Stimulated activated CD4-positive, alpha-beta T cell treated with anti-CD3 and anti-CD28 coated beads, Interleukin-1b, Interleukin-23, amount 100 ng/mL, for 24 hours (primary cell): ENCODE data around the gene TEX19.
"Not testable (repeated sequence)": the region's sequence is repeated elsewhere in the genome, so short reads cannot be mapped to it uniquely, and the experiment has no call there.

ENCODE experiments used
- DNase-seq, 4 experiments: peaks; one replicate each; pipeline ENCODE4 v3.0.0-alpha.2; 2020; ENCODE audit warnings: low read depth in 4 of 4, low spot score in 1 of 4

TEX19 gene

DNA sequence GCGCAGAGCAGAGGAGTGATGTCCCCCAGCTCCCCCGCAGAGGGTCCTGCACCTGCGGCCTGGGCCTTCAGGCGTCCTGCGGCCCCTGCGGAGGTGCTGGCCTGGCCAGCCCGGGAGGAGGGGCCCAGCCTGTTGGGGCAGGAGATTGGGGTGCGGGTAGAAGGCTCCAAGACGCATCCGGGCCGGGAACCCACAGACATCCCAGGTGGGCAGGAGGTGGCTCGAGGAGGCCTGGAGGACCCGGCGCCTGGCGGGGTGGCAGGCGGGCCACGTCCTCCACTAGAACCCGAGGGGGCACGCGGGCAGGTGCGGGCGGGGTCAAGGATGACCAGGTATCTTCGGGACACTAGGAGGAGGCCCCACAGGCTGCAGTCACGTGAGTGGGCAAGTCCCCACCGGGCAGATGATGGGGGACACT is 24.8 kb upstream of the TEX19 start:
- no peak for DNase-seq

- DNase-seq, result no peak
Measured at GRCh38 chr17:82334622-82335394, 24.2 kb upstream of the TEX19 start.

GRCh38 chr17:82338858-82339633 is 20.0 kb upstream of the TEX19 start:
- no peak for DNase-seq

- DNase-seq, result no peak
Measured at GRCh38 chr17:82339634-82340580, 19.1 kb upstream of the TEX19 start.

- no peak for DNase-seq
Measured at GRCh38 chr17:82342361-82343079, 16.5 kb upstream of the TEX19 start.

DNA sequence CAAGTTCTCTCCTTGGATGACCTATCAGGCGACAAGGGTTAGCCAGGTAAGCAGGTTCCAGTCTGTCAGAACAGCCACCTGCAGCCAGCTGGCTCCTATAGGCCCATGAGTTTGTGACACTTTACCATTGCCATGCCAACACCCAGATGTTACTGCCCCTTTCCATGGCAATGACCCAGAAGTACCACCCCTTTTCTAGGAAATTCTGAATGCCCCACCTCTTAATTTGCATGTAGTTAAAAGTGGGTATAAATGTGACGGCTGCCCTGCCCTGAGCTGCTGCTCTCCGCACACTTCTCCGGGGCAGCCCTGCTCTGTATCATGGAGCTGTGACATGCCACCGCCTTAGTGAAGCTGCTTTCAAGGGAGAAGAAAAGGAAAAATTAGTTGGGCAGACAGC is 15.5 kb upstream of the TEX19 start:
- DNase-seq, result no peak

GRCh38 chr17:82344175-82344907 is 14.7 kb upstream of the TEX19 start:
- DNase-seq, result no peak

DNA sequence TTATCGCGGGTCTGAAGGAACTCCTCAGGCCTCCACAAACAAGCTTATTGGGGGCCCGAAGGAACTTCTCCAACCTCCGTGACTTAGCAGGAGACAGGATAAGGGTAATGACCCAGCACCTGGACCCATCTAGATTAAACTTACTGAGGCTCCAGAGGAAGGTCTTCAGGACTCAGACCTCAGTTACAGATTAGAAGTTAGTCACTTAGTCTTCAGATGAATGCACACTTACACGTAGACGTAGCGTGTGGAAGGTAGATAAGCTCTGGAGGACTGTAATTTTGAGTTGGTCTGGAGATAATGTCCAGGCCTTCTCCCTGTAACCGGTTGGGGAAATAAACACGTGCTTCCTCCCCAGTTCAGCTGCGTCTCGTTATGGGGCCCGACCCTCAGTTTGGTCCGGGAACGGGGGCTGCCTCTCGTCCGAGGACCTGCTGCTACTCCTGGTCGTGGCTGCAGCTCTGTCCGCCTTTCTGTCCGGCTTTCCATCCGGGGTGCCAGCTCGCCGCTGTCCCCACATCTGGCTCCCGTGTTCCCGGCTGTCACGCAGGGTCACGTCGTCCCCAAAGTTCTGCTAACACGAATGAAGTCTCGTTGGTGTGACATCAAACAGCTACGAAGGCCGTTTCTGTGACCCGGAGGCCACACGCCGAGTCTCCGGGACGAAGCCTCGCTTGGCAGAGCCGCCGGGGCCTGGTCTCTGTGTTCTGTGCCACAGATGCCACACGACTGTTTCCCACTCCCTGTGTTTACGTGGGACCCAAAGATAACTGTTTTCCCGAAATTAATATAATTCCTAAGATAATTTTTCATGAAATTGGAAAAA is 13.7 kb upstream of the TEX19 start:
- no peak for DNase-seq

DNA sequence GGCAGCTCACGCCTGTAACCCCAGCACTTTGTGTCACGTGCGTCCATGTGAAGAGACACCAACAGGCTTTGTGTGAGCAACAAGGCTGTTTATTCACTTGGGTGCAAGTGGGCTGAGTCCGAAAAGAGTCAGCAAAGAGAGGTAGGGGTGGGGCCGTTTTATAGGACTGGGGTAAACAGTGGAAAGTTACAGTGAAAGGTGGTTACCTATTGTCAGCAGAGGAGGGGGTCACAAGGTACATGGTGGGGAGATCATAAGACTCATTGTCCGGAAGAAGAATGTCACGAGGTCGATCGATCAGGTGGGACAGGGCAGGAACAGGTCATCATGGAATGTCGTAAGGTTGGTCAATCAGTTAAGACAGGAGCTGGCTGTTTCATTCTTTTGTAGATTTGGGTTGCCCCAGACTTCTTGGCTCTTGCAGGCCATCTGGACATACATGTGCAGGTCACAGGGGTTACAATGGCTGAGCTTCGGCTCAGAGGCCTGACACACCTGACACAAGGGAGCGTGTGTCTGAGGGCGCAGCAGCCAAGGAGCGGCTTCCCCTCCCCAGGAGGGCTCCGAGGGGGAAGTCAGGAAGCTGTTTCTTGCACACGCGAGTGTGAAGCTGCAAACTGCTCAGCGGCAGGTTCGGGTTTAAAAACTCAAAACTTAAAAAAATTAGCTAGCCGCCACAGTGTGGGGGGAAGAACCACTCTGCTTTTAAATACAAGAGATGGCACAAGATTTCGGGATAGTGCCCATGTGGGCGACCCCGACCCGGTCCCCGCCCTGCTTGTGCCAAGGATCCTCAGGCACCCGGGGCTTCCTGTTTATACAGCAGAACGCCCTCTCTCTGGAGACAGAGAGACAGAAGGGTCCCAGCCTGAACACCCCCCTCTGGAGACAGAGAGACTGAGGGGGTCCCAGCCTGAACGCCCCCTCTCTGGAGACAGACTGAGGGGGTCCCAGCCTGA is 12.4 kb upstream of the TEX19 start:
- DNase-seq, result no peak

- not testable (repeated sequence) for DNase-seq
Measured at GRCh38 chr17:82347994-82348393, 11.1 kb upstream of the TEX19 start.

GRCh38 chr17:82348434-82348833 is 10.6 kb upstream of the TEX19 start:
- no peak for DNase-seq

DNA sequence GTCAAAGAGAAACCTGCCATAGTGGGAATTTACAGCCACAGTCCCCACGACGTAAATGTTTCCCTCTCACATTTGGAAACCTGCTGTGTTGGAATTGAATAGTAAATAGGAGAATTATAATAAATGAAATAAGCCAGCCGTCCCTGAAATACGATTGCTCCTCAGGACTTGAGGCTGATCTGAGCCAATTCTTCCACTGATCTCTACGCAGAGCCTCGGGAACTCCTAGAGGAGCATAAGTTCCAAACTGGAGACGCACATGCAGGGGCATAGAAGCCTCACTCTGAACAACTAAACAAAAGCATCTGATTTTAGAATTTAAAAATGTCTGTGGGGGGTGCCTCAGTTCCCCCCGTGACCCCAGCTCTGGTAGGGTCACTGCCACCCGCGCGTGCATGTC is 10.2 kb upstream of the TEX19 start:
- no peak for DNase-seq

GRCh38 chr17:82349287-82349701 is 9.8 kb upstream of the TEX19 start:
- DNase-seq, result no peak

DNA sequence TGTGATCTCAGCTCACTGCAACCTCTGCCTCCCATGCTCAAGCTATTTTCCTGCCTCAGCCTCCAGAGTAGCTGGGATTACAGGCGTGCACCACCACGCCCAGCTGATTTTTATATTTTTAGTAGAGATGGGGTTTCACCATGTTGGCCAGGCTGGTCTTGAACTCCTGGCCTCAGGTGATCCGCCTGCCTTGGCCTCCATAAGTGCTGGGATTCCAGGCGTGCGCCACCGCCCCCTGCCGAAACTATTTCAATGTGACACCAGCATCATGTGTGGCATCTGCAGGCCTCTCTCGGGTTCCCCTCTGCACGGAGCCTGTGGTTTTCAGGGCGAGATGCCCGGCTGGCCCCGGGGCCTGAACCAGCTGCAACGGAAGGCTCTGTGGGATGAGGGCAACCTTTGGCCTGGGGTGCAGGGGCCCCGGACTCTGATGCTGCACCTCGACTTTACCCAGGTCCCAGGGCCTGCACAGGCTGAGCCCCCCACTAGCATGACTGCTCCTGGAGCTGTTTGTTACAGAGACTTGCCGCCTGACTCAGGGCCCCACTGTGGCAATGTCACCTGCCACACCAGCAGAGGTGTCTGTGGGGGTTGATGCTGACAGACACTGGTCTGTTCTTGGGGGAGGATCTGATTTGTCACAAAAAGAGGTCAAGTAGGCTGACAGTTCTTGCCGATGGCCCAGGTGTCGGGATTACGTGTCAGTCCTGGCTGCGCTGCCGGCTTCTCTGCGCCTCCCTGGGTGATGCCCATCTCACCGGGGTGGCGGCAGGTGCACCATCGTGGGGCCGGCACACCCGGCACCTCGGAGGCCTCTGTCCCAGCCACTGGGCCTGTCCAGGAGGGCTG is 8.6 kb upstream of the TEX19 start:
- DNase-seq, result peak in 1 of 4 experiments; percentile 38

- no peak for DNase-seq
Measured at GRCh38 chr17:82351254-82351712, 7.8 kb upstream of the TEX19 start.

GRCh38 chr17:82351713-82352488 is 7.1 kb upstream of the TEX19 start:
- DNase-seq, result peak; percentile 71 to 77 (median 74)
